GM19043 (cell line): ENCODE measurements around the gene IBSP.

Source experiments
- ATAC-seq: cut with Tn5 transposase; IDR thresholded peaks from one replicate; pipeline ENCODE4 v1.9.1; 2021; ENCODE audit warnings: low read depth; ENCODE audit not compliant: unreplicated experiment

Gene IBSP, protein sequence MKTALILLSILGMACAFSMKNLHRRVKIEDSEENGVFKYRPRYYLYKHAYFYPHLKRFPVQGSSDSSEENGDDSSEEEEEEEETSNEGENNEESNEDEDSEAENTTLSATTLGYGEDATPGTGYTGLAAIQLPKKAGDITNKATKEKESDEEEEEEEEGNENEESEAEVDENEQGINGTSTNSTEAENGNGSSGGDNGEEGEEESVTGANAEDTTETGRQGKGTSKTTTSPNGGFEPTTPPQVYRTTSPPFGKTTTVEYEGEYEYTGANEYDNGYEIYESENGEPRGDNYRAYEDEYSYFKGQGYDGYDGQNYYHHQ

DNA sequence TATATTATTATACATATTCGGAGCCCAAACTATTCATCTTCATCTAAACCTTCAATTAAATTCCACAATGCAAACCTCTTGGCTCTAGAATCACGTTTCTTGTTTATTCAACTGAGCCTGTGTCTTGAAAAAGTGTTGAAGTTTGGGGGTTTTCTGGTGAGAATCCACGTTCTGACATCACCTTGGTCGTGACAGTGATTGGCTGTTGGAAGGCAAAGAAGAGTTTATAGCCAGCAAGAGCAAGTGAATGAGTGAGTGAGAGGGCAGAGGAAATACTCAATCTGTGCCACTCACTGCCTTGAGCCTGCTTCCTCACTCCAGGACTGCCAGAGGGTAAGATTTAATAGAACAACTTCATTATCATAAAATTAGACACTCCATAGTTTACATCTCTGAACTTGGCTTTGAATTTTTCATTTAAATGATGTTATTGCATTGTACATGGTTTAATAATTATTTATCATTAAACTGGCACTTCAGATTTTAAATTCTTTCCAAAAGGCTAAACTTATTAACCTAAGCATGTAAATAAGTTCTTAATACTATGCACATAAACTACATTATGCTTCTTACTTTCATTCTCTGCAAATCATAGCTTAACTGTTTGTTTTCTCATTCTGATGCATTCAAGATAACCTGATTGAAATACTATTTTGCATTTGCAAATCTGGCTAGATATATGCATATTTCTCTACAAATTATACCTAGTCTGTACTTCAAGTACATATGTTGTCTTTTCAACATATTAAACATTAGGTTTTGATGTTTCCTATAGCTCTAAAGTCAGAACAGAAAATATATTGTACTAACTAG is at the start of gene IBSP:
IBSP (plus strand) TSS at position 254 of the 813 bp plus-strand sequence. CDS start 2,808 bp downstream, outside the sequence.
- no peak for ATAC-seq

DNA sequence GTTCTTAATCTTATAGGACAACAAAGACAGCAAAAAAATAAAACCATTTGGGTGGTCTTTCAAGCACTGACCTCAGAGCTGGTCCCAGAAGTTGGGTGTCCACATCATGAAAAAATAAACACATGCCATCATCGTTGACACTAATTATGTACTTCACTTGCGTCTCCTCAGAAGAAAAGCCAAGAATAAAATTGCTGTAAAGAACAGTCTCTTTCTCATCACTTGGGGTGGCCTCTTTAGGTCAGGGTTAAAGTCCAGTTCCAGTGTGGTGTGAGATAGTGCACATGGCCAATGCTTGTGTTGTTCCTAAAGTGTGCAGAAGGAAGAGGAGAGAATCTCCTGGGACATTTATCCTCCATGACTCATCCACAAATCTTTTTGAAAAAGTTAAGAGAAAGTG is 49.5 kb upstream of the IBSP start:
- ATAC-seq: no peak

DNA sequence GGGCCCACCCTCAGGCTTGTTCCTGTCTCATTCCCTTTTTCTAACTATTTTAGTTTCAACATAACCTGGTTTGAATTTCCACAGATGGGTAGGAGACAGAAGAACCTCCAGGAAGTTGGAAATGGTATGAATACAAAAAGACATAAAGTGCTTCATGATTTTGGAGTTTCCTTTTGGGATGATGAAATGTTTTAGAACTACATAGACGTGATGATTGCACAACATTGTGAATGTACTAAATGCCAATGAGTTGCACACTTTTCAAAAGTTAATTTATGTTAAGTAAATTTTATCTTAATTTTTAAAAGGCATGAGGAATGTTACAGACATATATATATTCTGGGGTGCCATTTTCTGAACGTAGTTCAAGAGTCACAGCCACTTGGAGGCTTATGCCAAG is 41.1 kb upstream of the IBSP start:
- ATAC-seq: no peak

DNA sequence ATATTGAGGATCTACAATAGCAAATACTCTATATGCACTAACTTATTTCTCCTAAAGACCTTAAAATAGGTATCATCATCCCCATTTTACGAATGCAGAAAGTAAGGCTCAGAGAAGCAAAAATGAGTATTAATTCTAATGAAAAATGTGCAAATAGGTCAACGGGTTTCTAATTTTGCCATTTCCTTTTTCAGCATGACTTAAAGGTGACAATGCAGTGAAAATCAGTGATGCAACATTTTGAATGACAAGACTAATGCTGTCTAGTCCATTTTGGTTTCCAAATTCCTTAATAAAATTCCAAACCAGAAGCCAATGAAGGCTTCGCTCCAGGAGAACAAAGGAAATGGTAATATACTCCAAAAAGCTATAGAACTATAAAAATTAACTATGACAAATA is 37.0 kb upstream of the IBSP start:
- ATAC-seq: no peak

DNA sequence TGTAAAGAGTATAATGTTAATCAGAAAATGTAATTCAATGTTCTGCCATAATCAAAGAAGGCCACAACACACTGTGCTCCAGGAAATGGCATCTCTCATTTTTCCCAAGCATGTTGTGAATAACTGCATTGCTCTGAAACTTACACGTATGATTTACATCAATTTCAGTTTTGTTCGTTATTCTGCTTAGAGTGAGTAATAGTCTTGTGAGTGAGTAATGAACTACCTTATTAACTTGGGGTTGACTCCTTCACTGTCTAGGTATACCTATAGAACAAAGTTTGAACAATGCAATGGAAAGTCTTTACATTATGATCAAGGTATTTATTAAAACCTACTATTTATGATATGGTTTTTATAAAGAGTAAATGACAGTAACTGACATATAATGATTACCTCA is 17.8 kb upstream of the IBSP start:
- ATAC-seq: no peak

DNA sequence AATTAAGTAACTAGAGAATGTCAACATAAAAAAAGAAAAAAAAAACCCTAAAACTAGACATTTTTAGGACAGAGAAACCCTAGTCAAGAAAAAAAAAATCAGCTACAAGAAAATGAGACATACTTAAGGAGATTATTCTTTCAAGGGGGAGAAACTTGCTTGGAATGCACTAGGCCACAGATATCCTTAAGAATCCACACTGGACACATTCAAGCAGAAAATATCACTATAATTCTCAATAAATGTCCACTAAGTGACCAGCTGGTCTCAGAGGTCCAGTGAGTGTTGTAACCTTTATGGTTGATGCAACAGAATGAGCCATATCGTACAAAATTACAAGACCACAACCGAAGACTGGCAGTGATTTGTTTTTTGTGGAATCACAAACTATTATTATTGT is 15.6 kb upstream of the IBSP start:
- no peak for ATAC-seq

DNA sequence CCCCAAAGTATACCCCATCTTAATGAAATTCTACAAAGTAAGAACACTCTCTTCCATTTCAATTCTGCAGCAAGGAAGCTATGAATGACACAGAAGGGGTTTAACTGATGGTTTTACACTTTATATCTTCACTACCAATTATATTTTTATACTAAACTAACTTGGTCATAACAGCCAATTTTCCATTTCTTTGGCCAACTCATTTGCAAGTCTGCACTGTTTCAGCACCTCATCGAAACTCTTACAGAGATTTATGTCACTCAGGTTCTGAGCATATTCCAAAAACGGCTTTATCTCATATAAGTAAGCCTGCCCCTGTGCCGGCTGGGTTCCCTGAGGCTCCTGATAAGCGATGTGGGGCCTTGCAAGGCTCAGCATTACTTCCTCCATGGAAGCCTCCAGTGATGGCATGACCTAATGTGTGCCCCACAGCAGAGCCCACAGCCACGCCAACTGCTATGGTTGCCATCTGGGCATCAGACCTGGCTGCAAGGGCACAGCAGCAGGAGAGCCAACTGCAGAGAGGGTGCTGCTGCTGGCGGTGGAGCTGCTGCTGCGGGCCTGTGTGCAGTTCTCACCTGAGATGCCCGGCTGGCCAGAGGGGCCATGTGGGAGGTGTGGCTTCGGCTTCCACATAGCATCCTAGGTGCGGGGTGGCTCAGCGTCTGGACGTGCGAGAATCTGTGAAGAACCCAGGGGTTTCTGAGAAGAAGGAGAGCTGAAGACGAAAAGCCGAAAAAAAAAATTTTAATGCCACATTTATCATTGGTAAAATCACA is 13.4 kb upstream of the IBSP start:
- no peak for ATAC-seq

DNA sequence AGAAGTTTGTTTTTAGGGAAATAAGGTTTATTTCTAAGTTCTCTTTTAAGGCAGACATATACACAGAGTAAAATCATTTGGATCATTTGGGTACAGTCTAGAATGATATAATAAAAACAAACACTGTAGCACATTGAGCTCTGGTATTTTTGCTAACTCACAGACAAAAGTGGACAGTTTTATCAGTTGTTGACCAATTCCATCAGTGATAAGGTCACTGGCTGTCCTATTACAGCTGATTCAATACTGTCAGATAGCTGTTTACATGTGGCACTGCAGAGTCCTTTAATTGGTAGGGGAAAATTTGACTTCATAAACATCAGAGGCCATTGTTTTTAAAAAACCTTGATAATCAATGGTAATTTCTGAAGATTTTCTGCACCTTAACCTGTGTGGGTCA is 3.5 kb downstream of the IBSP start:
- ATAC-seq: no peak

DNA sequence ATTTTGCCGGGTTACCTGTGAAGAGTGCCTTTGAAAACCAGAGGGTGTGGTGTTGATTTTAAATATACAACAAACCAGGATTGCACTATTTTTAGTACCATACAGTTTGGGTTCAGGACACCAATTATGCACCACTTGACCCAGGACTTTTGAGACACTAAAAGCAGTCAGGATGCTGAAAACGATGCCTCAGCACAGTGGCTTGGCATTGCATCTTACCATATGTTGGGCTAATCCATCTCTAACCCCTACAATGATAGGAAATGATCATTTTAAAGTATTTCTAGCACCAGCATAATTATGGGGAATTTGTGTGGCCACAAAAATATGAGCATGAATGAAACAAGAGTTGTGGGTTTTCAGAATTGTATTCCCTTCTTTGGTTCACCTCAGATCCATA is 4.1 kb downstream of the IBSP start:
- no peak for ATAC-seq

DNA sequence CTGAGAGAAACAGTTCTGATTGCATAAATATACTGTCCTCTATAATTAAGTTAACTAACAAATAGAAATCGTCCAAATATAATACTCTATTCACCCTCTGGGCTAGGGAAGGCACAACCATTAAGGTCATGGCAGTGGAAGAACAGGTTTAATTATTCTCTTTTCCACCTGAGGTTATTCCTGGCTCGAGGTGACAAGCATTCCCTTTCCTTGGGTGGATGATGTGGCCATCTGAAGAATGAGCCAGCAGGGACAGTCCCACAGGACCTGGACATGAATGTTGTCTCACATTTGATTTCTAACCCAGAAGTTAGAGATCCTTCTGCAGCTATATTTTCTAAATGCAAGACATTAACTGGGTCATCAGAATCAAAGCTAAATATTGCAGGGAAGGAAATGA is 5.5 kb downstream of the IBSP start:
- no peak for ATAC-seq

DNA sequence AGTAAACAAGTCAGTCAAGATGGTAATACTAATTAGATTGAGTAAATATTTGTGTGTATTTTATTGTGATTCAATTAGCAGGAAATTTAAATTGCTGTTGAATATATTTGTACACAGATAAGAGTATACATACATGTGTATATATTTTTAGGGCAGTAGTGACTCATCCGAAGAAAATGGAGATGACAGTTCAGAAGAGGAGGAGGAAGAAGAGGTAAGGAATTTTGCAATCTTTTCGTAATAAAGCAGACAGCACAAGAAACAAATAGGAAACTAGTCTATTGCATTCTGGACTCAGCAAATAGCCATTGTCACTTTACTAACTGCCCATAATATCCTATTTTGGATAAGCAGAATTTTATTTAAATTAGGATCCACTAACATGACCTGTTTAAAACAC is 6.6 kb downstream of the IBSP start:
- ATAC-seq: no peak

DNA sequence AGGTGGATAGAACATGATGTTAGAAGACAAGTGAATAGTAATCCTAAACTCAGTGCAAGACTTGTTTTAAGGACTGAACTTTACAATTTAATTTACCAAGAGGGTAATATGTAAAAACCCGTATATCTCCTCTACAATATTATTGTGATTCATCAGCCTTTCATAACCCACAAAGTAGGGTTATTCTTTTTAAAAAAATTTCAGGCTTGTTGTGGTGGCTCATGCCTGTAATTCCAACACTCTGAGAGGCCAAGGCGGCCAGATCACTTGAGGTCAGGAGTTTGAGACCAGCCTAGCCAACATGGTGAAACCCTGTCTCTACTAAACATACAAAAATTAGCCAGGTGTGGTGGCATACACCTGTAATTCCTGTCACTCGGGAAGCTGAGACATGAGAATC is 7.2 kb downstream of the IBSP start:
- no peak for ATAC-seq

DNA sequence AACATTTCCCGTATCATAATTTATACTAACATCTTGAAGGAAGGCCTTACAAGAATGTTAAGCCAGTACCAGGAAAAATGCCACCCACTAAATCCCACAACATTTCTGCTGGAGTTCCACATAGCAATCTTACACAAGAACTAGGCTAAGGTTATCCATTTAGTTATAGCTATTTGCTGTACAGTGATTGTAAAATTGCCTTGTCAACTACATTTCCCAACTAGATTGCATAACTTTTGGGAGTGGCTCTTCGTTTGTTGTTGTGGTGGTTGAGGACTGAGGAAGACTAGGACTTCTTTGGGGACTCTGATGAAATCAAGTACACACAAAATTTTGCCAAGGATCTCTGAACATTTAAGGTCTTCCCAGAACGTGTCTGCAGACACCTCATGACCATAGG is 8.0 kb downstream of the IBSP start:
- ATAC-seq: no peak

DNA sequence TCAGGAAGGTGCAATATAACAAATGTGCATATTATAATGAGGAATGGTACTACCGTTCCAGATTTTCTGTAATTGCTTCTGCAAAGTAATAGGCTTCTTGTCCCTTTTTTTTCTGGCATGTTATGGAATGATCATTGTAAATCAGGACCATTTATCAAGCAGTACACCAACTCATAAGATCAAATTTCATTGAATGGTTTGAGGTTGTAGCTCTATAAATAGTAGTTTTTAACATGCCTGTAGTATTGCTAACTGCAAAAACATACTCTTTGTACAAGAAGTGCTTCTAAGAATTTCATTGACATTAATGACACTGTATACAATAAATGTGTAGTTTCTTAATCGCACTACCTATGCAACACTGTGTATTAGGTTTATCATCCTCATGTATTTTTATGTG is 12.6 kb downstream of the IBSP start:
- no peak for ATAC-seq

DNA sequence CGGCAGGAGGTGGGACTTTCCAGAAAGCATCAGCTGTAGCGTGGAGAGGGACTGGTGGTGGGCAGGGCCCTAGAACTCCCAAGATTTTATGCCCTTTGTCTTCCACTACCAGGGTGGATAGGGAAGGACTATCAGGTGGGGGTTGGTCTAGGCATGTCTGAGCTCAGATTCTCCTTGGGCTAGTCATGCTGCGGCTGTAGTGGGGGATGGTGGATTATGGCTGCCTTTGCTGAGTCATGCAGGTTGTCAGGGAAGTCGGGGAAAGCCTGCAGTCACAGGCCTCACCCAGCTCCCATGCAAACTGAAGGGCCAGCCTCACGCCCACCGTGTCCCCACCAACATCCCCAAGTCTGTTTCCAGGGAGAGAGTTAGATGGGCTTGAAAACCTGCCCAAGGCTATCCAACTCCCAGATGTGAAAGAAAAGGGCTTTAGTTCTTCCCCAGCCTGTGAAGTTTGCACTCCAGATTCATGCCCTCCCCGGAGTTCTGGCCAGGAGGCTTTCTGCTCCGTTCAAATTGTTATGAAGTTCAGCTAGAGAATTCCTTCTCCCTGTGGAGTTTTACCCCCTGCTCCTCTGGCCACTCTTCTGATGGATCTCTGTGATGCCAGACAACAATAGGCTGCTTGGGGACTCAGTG is 20.0 kb downstream of the IBSP start:
- ATAC-seq: no peak

DNA sequence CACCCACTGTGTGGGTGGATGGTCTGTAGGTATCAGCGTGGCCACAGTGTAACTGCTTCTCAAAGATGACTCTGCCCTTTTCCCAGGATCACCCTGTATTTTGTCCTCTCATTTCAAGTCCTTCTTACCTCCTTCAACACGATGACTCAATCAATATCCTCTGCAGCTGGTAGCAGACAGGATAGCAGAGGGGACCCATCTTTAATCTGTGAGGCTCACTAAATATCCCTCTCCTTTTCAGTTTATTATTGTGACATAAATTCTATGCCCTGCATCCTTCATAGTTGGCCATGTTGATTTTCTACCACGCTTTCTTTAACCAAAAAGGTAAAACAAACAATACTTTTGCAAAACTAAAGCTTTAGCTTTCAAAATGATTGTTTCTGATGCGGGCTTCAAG is 23.8 kb downstream of the IBSP start:
- no peak for ATAC-seq

DNA sequence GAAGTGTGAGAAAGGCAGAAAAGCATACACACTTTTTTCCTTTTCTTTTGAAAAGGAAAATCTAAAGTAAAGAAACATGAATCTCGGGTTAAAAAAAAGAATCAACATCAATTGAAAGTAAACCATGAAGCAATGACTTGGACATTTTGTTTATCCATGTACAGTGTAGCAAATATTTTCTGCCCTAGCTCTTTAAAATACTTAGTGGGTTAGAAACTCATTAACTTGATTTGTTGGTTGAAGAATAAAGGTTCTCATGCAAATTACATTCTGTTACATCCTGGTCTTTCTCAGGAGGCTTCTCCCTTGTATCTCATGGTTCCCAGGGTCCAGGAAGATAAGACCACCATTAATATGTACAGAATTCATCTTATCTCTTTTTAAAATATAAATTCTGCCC is 24.4 kb downstream of the IBSP start:
- no peak for ATAC-seq

DNA sequence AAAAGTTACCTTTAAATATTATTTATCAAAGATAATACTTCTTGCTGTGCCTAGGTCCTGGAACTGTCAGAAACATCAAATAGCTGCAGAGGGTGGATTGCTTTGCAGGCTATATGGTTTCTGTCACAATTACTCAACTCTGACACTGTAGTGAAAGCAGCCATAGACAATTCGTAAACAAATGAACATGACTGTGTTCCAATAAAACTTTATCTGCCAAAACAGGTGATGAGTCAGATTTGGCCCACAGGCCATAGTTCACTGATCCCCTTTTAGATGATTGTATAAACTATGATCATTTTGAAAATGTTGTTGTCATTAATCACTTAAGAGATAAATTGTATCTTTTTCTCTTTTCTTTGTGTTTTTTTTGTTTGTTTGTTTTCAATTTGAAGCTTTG is 25.0 kb downstream of the IBSP start:
- ATAC-seq: no peak

DNA sequence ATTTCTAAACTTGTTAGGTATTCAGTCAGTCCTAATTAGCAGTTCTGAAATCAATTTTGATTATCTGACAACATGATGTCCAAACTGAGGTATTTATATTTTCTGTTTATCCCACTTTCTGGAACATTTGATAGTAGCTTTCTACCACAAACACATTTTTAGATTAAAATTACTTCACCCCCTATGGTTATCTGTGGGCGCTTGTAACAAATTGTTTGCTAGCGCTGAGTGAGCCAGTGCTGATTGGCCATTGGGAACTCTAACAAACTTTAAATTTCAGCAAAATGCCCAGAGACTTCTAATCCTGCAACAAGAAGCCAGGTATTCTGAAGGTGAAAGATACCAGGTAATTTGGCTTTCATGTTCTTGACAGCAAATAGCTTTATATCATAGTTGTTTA is 33.3 kb downstream of the IBSP start, which contains the start of gene MEPE:
MEPE (plus strand) TSS at position 301 of the 400 bp plus-strand sequence. CDS start 1,746 bp downstream, outside the sequence.
- no peak for ATAC-seq

DNA sequence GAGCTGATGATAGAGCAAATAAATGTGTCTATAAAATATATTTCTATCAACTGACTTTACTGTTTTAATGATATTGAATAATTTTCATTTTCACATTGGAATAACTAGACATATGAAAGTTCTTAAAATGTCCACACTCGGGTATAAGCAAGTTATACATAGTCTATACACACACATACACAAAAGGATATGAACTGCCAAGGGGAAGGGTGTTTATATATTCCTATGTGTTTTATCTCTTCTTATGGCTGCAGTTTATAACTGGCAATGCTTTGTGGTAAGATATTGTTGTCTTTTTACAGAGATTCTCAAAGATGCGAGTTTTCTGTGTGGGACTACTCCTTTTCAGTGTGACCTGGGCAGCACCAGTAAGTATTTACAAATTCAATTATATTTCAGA is 35.0 kb downstream of the IBSP start:
- no peak for ATAC-seq

DNA sequence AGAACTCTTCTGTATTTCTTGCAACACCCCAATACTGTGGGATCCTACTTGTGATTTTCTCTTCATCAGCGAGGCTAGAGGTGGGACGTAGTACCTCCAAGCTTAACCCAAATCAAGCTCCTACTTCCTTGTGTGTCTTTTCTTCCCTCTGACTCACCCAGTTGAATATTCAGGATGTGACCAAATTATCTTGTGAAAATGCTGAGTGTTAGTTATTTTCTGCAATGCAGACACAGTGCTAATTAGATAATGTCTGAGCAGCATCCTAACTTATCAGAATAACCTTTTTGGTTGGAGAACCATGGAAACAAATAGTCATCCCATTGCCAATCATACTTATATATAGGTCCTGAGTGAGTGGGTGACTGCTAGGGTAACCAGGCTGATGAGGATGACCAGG is 35.8 kb downstream of the IBSP start:
- ATAC-seq: no peak
